Myocyte (in vitro differentiated cells): ENCODE data around the gene PSMB7. TPM values are rescaled to one million over a fixed set of nuclear protein-coding genes. Genes with fewer than 3 reads are reported as not detected.

Experiments used
- DNase-seq: peaks from one replicate; pipeline ENCODE4 v3.0.0-alpha.2; 2012; ENCODE audit warnings: low read depth
- total RNA-seq: library from RNA; depleted of rRNA; stranded (reverse); fragments of >200 nt; gene quantifications from 2 replicates; pipeline ENCODE4 v1.2.3, GENCODE V29; 2014

PSMB7 gene
- total RNA-seq, 1 donor from 2014 or later = 263 TPM

- DNase-seq = no peak
Measured at GRCh38 chr9:124329206-124329792, 85.9 kb downstream of the PSMB7 start.

DNA sequence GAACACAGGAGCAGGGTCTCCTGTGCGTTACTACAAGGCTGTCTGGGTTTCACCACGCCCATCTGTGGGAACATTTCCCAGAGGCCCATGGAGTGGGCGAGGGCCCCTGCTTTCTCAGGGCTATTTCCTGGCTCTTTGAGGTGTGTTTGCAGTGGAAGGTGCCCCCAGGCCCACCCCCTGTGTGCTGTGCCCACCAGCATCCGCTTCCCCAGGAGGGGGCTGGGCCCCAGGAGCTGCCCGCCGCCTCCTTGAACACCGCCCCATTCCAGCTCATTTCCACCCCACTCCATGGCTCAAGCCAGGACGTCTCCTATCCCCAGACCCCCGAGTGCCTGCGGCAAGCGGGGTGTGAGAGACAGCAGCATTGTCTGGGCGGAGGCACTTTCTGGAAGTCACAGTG, 87.0 kb downstream of the PSMB7 start:
- DNase-seq = no peak

- peak; percentile 51 for DNase-seq
Measured at GRCh38 chr9:124327491-124327890, 87.8 kb downstream of the PSMB7 start.

DNA sequence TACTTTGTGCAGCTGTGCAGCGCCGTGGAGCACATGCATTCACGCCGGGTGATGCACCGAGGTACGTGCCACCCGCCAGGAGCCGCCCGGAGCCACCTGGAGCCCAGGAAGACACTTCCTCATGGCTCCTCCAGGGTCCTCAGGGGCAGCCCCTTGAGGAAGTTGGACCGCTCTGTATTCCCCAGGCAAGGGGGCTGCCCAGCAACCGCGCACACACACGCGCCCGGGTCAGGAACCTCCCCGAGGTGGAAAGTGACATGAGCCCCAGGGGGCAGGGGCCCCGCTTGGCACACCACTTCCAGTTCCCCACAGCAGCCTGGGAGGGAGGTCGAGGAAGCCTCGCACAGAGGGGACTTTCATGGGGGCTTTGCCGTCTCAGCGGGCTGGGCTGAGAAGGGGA, 88.9 kb downstream of the PSMB7 start:
- DNase-seq = no peak

GRCh38 chr9:124325816-124326215, 89.4 kb downstream of the PSMB7 start:
- DNase-seq = no peak

GRCh38 chr9:124323904-124324303, 91.3 kb downstream of the PSMB7 start:
- DNase-seq = no peak

GRCh38 chr9:124322618-124323432, 92.4 kb downstream of the PSMB7 start:
- no peak for DNase-seq

GRCh38 chr9:124321935-124322334, 93.3 kb downstream of the PSMB7 start:
- DNase-seq = no peak

DNA sequence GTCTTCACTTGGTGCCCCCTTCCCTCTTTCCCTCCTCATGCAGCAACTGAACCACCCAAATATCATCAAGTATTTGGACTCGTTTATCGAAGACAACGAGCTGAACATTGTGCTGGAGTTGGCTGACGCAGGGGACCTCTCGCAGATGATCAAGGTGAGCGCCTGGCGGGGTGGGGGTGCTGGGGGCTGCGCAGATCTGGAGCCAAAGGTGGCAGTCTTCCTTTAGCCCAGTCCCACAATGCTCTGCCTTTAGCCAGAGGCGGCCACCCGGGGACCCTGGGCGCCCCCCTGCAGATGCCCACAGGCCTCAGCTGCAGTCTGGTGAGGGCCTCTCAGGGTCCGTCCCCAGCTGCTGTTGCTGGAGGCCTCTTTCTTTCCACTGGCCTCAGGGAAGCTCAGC, 93.8 kb downstream of the PSMB7 start:
- no peak for DNase-seq

GRCh38 chr9:124320062-124320973, 94.9 kb downstream of the PSMB7 start:
- peak; percentile 79 for DNase-seq

DNA sequence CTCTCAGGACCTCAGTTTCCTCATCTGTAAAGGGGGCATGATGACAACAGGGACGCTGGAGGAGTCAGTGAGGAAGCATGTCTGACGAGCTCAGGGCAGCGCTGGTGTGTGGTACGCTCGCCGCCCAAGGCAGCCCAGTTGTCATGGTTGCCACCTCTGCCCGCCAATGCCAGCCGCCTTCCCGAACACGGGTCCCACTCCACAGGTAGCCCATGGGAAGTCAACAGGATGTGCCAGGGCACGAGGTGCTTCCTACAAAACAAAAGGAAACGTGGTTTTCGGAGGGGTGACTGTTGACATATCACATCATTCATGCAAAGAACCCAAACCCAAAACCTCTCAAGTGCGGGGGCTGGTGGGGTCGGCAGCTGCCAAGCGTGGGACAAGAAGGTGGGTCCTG, 99.4 kb downstream of the PSMB7 start:
- no peak for DNase-seq

DNA sequence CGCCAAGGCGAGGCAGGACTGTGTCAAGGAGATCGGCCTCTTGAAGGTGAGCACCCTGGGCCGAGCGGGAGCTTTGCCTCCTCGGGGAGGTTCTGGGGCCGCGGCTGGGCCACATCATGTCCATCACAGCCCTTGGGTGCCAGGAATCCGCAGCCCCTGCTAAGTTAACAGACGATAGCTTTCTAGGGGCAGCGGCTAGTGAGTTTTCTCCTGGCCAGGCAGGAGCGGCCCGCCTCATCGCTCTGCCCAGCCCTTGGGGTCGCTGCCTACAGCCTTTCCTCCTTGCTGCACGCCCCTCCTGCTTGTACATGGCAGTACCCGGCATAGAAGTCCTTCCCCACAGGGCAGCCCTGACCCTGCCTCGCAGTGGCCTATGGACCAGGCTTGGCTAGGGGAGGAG, 101.3 kb downstream of the PSMB7 start:
- DNase-seq = no peak

DNA sequence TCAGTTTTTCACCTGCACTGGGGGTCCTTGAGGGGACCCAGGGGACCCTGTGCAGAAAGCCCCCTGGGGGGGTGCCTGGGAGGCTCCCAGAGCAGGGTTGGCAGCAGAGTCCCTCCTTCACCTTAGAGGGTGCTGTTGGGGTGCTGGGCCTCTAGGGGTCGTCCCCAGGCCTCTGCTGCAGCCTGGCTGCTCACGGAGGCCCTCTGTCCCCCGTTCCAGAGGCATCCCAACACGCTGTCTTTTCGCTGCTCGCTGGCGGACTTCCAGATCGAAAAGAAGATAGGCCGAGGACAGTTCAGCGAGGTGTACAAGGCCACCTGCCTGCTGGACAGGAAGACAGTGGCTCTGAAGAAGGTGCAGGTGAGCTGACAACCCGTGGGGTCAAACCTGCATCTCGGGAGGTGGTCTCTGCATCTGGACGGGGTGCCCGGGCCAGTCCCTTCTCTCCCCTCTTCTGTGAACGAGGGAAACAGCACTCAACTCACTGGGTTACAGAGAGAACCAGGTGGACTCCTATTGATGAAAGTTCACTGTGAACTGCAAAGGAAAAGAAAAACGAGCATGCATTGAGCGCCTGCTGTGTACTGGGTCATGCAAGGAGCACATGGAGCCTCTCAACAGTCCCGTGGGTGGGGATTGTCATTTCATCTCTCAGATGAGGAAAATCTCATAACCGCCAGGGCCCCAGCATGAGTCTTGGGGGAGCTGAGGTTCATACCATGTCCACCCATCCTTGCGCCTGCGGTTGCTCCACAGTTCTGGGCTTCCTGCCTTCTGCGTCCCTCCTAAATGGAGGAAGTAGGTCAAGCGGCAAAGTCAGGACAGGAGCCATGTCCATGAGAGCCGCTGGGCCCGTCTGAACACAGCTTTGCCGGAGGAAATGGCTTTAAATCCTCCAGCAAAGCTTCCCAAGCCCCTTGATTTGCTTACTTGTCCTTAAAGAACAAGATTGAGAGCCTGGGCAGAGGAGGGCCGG, 102.7 kb downstream of the PSMB7 start:
- no peak for DNase-seq

GRCh38 chr9:124311283-124311682, 104.0 kb downstream of the PSMB7 start:
- no peak for DNase-seq

DNA sequence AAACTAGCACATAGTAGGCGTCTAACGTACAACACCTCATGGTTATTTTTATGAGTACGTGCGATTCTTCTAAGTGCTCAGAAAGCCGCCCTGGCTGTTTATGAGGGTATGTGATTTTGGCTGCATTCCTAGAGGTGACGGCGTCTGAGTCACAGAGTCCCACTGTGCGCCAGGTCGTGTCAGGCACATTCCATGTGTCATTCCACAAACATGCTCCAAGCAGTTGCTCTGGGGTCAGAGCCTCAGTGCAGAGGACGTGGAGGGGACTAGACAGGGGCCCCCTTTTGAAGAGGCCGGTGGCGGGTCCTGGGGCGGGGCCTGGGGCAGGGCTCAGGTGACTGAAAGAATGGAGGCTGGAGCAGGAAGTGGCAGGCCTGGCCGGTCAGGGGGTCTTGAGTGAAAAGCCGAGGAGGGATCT, 105.6 kb downstream of the PSMB7 start:
- DNase-seq = peak; percentile 90

GRCh38 chr9:124308606-124309491, 106.4 kb downstream of the PSMB7 start:
- no peak for DNase-seq

- DNase-seq = no peak
Measured at GRCh38 chr9:124307379-124308030, 107.7 kb downstream of the PSMB7 start.

- peak; percentile 74 for DNase-seq
Measured at GRCh38 chr9:124306098-124306735, 109.0 kb downstream of the PSMB7 start.

- no peak for DNase-seq
Measured at GRCh38 chr9:124304285-124304684, 111.0 kb downstream of the PSMB7 start.
